ENCODE data around the gene ALX3.

ALX3 gene

GRCh38 chr1:110070671-110071242 lies at the start of gene ALX3:
Gene ALX3 (minus strand): TSS chr1:110070672. CDS start chr1:110070612, 60 bp downstream.
- DNase-seq: no peak

DNA sequence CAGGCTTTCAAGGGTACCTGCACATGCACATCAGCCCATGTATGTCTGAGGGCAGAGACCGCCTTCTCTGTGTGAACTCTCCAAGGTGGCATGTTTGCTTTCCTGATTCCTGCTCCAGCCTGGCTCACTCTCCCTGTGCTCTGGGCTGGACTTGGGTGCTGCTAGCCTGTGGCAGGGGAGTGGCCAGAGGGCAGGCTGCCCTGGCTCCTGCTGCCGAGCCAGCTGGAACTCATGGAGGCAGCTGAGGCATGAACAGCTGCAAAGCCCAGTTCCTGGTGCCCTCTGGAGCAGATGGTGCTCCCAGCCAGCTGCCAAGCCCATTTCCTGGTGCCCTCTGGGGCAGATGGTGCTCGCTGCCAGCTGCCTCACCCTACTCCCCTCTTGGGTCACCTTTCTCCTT lies 49.4 kb upstream of the ALX3 start:
- no peak for DNase-seq

GRCh38 chr1:110118636-110119396 lies 48.3 kb upstream of the ALX3 start:
- DNase-seq: no peak

GRCh38 chr1:110114784-110115183 lies 44.3 kb upstream of the ALX3 start:
- no peak for DNase-seq

- DNase-seq: no peak
These were observed 43.7 kb upstream of the ALX3 start for GRCh38 chr1:110114173-110114572.

DNA sequence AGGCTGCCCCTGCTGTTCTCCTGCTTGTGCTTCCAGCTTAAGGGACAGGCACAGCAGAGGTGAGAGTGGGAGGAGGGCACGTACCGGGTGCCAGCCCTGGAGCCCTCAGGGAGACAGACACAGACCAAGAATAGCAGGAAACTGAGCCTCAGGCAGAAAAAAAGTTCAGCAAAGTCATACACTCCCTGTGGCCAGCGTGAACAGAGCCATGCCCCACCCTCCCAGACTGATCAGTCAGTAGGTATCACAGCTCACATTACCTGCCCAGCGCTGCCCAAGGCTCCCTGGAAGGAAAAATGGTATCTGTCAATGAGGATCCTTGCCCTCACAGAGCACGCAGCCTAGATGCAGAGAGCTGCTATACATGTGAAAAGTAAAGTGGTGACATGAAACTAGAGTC lies 43.1 kb upstream of the ALX3 start:
- DNase-seq: no peak

DNA sequence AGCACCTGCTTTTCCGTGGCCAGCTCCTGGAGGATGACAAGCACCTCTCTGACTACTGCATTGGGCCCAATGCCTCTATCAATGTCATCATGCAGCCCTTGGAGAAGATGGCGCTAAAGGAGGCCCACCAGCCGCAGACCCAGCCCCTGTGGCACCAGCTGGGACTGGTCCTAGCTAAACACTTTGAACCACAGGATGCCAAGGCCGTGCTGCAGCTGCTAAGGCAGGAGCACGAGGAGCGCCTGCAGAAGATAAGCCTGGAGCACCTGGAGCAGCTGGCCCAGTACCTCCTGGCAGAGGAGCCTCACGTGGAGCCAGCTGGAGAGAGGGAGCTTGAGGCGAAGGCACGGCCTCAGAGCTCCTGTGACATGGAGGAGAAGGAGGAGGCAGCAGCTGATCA lies 42.2 kb upstream of the ALX3 start:
- no peak for DNase-seq

DNA sequence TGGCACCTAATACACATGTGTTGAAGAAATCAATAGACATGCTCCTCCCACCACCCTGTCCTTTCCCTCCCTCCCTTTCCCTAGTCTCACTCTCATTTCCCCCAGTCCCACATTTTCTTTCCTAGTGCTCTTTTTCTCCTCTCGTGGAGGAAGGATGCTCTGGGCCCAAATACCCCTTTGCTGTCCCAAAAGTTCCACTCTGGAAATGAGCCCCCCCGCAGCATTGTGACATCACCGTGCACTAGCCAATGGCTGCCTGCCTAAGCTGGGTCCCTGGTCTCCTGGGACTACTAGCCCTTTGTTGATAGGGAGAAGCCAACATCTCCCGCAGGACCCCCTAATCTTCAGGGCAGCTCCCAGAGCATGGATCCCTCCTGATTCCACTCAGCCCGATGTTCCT lies 41.7 kb upstream of the ALX3 start, which contains the start of gene UBL4B:
Gene UBL4B, plus strand, starts transcription at position 301 of the 400 bp plus-strand sequence. Its CDS starts 92 bp downstream, at position 393.
- no peak for DNase-seq

- DNase-seq: no peak
These were observed 40.6 kb upstream of the ALX3 start for GRCh38 chr1:110111081-110111480.

GRCh38 chr1:110107867-110108469 lies 37.5 kb upstream of the ALX3 start:
- no peak for DNase-seq

DNA sequence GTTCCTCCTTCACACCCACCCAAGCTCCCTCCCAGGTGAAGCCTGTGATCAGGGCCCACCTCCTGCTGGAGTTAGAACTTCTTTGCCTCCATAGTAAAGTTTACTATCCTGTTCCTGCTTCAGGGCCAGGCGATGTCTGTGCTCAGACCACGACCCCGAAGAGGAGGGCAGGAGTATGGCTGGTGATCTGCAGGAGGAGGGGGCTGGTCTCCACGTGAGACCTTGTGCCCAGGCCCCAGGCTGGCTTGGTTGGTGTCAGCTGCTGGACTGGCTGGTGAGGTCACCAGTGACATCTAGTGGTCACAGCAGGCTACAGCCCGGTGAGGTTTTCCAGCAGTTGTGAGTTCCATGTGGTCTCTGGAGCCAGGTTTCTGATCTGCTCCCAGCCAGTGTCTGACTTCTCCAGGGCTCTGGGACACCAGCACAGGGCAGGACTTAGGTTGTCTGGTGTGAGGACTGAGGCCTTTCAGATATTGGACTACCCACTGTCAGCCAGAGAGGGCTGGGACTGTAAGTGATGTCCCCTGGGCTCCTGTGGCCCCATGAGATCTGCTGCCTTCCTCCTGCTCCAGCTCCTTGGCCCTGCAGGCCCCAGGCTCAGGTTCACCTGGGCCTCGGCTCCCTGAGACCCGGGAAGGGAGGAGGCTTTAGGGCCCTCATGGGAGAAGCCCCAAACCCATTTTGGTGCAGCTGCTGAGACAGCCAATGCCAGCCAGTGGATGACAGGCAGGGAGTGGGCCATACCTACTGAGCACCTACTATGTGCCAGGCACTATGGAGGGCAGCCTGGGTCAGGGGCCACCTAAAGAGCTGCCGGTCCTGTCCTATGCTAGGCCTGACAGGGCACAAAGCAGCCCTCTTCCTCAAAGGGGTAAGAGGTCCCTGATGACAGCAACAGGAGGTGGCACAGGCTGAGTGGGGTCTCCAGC lies 35.8 kb upstream of the ALX3 start:
- peak; percentile 68 for DNase-seq

GRCh38 chr1:110102081-110102480 lies 31.6 kb upstream of the ALX3 start:
- no peak for DNase-seq

GRCh38 chr1:110100335-110100734 lies 29.9 kb upstream of the ALX3 start:
- no peak for DNase-seq

GRCh38 chr1:110098222-110099026 lies 28.0 kb upstream of the ALX3 start:
- no peak for DNase-seq

- no peak for DNase-seq
These were observed 27.2 kb upstream of the ALX3 start for GRCh38 chr1:110097507-110098221.

GRCh38 chr1:110094931-110095654 lies 24.6 kb upstream of the ALX3 start:
- DNase-seq: no peak

DNA sequence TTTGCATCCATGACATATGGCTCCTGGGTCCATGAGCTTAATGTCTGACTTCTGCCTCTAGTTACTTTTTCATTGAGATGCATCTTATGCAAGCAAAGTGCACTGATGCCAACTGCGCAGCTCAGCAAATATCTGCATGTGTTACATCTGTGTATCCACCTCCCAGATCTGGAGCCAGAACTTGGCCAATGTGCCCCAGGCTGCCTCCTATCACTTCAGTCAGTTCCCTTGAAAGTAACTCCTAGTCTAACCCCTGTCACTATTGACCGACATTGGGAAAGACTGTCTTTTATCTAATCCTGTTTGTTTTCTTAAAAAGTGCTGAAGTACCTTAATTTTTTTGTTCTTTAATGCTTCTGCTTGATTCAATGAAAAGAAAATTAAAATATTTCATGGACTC lies 22.5 kb upstream of the ALX3 start:
- DNase-seq: no peak

GRCh38 chr1:110091791-110092190 lies 21.3 kb upstream of the ALX3 start:
- no peak for DNase-seq

DNA sequence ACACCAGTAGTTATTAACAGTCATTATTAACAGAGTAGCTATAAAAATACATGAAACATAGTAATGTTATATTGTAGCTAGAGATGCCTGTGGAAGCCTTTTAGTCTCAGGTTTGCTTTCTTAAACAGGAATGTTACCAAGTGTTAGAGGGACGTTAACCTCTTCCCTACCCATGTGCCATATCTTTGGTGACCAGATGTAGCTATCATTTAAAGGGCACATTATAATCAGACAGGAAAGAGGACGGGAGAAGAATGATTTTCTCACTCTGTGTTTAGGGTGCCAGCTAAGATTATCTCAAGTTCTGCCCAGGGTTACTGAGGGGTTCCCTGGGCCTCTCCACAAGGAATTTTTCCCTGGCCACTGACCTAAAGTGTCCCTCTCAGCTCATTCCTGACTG lies 20.9 kb upstream of the ALX3 start:
- DNase-seq: no peak

GRCh38 chr1:110089561-110090275 lies 19.2 kb upstream of the ALX3 start:
- DNase-seq: no peak
